Placental pericyte (primary cell): ENCODE results near the gene TPPP3. TPM values are rescaled to one million over a fixed set of nuclear protein-coding genes. Genes with fewer than 3 reads are reported as not detected.

Source experiments
- small RNA-seq: library from RNA; depleted of rRNA; stranded (forward); fragments of <200 nt; gene quantifications from one replicate; pipeline ENCODE3, GENCODE V24; 2012; ENCODE audit warnings: low replicate concordance
- total RNA-seq: library from RNA; depleted of rRNA; stranded (reverse); fragments of >200 nt; gene quantifications from 2 replicates; pipeline ENCODE4 v1.2.3, GENCODE V29; 2012

Gene TPPP3
- 0.88 and 1.1 TPM in 2 replicates for total RNA-seq

GRCh38 chr16:67393111-67393787 is at the start of gene TPPP3:
Gene TPPP3 (minus strand): TSS chr16:67393498. CDS start chr16:67391111, 2,387 bp downstream.

GRCh38 chr16:67430977-67431774 is 37.9 kb upstream of the TPPP3 start, which contains the start of gene HSD11B2:
Gene HSD11B2 (plus strand): TSS chr16:67431121. CDS start chr16:67431249, 128 bp downstream.

GRCh38 chr16:67415872-67416793 is 22.8 kb upstream of the TPPP3 start, which contains the start of gene ZDHHC1:
Gene ZDHHC1 (minus strand): TSS chr16:67416477. CDS start chr16:67407775, 8,702 bp downstream.

Small RNA genes within 50 kb of the gene (small RNA-seq; reads per million reads assigned to genes)
- gene RNU1-123P: not detected

Other genes starting within 250 kb of the TPPP3 start
- gene B3GNT9, start 242.5 kb downstream of the TPPP3 start, total RNA-seq: 57.3 and 63.7 TPM in 2 replicates
- gene TRADD, start 233.6 kb downstream of the TPPP3 start, total RNA-seq: 19.8 and 24.3 TPM in 2 replicates
- 9.6 and 12.7 TPM in 2 replicates for gene FBXL8, start 233.5 kb downstream of the TPPP3 start, total RNA-seq
- 2.4 and 9.4 TPM in 2 replicates for gene HSF4, start 228.8 kb downstream of the TPPP3 start, total RNA-seq
- 13.6 and 15.6 TPM in 2 replicates for gene NOL3, start 223.0 kb downstream of the TPPP3 start, total RNA-seq
- gene MATCAP1, start 209.5 kb downstream of the TPPP3 start, total RNA-seq: 5.0 and 11.2 TPM in 2 replicates
- not detected in 2 replicates for gene EXOC3L1, start 203.4 kb downstream of the TPPP3 start, total RNA-seq
- gene E2F4, start 201.3 kb downstream of the TPPP3 start, total RNA-seq: 69.6 and 120 TPM in 2 replicates
- gene ELMO3, start 194.4 kb downstream of the TPPP3 start, total RNA-seq: 0.72 and 0.88 TPM in 2 replicates
- gene TMEM208, start 166.4 kb downstream of the TPPP3 start, total RNA-seq: 36.4 and 42.0 TPM in 2 replicates
- gene FHOD1, start 146.0 kb downstream of the TPPP3 start, total RNA-seq: 7.0 and 40.2 TPM in 2 replicates
- gene SLC9A5, start 144.5 kb downstream of the TPPP3 start, total RNA-seq: 1.1 and 1.6 TPM in 2 replicates
- 6.6 and 21.0 TPM in 2 replicates for gene PLEKHG4, start 114.0 kb downstream of the TPPP3 start, total RNA-seq
- gene KCTD19, start 66.8 kb downstream of the TPPP3 start, total RNA-seq: under 0.01 TPM in 1 of 2 replicates, not detected in the other
- gene LRRC36, start 66.7 kb downstream of the TPPP3 start, total RNA-seq: not detected in 2 replicates
- gene ZDHHC1, start 23.0 kb upstream of the TPPP3 start, total RNA-seq: 4.6 and 6.0 TPM in 2 replicates
- under 0.01 TPM in 1 of 2 replicates, not detected in the other for gene HSD11B2, start 37.6 kb upstream of the TPPP3 start, total RNA-seq
- gene ATP6V0D1, start 87.7 kb upstream of the TPPP3 start, total RNA-seq: 149 and 198 TPM in 2 replicates
- gene AGRP, start 90.0 kb upstream of the TPPP3 start, total RNA-seq: not detected in 2 replicates
- 37.8 and 45.3 TPM in 2 replicates for gene RIPOR1, start 135.3 kb upstream of the TPPP3 start, total RNA-seq
- 27.8 and 35.9 TPM in 2 replicates for gene CTCF, start 169.0 kb upstream of the TPPP3 start, total RNA-seq